ENCODE data around the gene VPS26A. TPM values are rescaled to one million over a fixed set of nuclear protein-coding genes. Genes with fewer than 3 reads are reported as not detected.

The VPS26A gene
- total and polyA plus RNA-seq, 2 donors (not counting 3 experiments of a cell fraction or from before 2014, with no cell fraction given) = 11.7 to 60.3 TPM

DNA sequence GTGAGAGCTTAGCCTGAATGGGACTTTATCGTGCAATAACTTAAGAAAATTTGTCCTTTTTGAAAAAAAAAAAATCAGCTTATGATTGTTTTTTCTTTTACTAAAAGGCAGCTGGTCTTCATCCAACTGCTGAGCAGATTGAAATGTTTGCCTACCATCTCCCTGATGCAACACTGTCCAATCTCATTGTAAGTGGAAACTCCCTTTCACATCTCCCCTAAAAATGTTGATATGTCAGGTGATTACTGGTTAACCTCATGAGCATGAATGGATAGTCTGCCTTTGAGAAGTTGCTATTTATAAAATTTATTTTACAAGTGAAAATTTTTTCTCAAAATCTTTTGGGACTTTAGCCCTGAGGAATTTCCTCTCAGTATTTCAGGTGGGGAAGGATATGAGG is 78.4 kb downstream of the VPS26A start:
- DNase-seq (ENCODE audit: low read depth, low spot score) (no peak), FAIRE-seq (no peak)

More for the DNA sequence above, 78.4 kb downstream of the VPS26A start:
- dilution Hi-C loops (cut with MboI; ENCODE audit: extremely low pct_ligation_motif_present, low sequenced_read_pairs) = no loop called here
- H3K4me3 ChIP-seq (replicated peaks in 1 of 3; ENCODE audit: insufficient read depth in 1 of 3, low read depth in 1 of 3, low read length in 3 of 3) = no peak overlapping the region
- no peak overlapping the region for H3K9ac ChIP-seq (replicated peaks; ENCODE audit: extremely low read depth, insufficient read depth, low read length)
- no peaks in the 10 kb centered on the region for H3K79me2 ChIP-seq (ENCODE audit: control insufficient read depth, insufficient read depth, low read length)
- intact Hi-C loops (cut with micrococcal nuclease) = no loop called here
- BruUV-seq (replicated peaks) = no TSS peak
- H3K4me1 ChIP-seq (ENCODE audit: control insufficient read depth, extremely low read depth, insufficient read depth, low read length) = no peaks in the 10 kb centered on the region
- ChIA-PET POLR2A (no interaction called here), CTCF (interaction anchor here (0.9 to 1.2 kb wide), 2 partner anchors 10 to 14 kb away, joined by 3 to 4 read pairs; no protein-coding TSS in a partner anchor)
- TF ChIP-seq GATA2 (IDR thresholded peaks at IDR 0.05; ENCODE audit: insufficient read depth, insufficient read length, low read depth, low read length) (no peak), MAX (IDR thresholded peaks at IDR 0.05; ENCODE audit: insufficient read depth, insufficient read length) (no peak), JUN (IDR thresholded peaks at IDR 0.05; ENCODE audit: borderline replicate concordance, insufficient read depth, insufficient read length, low read depth) (no peak), POLR2A (IDR thresholded peaks at IDR 0.05; ENCODE audit: low read depth, low read length) (no peak), POLR2AphosphoS5 (IDR thresholded peaks at IDR 0.05; ENCODE audit: insufficient read depth, low read depth, low read length) (no peak), MYC (IDR thresholded peaks at IDR 0.05; ENCODE audit: low read depth, low read length) (no peak), EZH2 (IDR thresholded peaks at IDR 0.05; ENCODE audit: borderline replicate concordance, low read depth, low read length, severe bottlenecking) (no peak), FOS (IDR thresholded peaks at IDR 0.05; ENCODE audit: borderline replicate concordance, insufficient read depth, low read length) (no peak)
- TF ChIP-seq, protein P1, sequence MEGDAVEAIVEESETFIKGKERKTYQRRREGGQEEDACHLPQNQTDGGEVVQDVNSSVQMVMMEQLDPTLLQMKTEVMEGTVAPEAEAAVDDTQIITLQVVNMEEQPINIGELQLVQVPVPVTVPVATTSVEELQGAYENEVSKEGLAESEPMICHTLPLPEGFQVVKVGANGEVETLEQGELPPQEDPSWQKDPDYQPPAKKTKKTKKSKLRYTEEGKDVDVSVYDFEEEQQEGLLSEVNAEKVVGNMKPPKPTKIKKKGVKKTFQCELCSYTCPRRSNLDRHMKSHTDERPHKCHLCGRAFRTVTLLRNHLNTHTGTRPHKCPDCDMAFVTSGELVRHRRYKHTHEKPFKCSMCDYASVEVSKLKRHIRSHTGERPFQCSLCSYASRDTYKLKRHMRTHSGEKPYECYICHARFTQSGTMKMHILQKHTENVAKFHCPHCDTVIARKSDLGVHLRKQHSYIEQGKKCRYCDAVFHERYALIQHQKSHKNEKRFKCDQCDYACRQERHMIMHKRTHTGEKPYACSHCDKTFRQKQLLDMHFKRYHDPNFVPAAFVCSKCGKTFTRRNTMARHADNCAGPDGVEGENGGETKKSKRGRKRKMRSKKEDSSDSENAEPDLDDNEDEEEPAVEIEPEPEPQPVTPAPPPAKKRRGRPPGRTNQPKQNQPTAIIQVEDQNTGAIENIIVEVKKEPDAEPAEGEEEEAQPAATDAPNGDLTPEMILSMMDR (IDR thresholded peaks at IDR 0.05; ENCODE audit: extremely low read depth in 1 of 2, insufficient read depth in 1 of 2, low read depth in 1 of 2, low read length in 2 of 2) = no peak
- H3K9me3 ChIP-seq (replicated peaks; ENCODE audit: control insufficient read depth, insufficient read depth, low read length) = no peaks in the 10 kb centered on the region
- H3K27me3 ChIP-seq (ENCODE audit: control insufficient read depth in 2 of 2, insufficient read depth in 2 of 2, low read length in 2 of 2) = no peaks in the 10 kb centered on the region
- no peak overlapping the region for H2AFZ ChIP-seq (ENCODE audit: low read depth, low read length)
- no peaks in the 10 kb centered on the region for H4K20me1 ChIP-seq (replicated peaks; ENCODE audit: control insufficient read depth, extremely low read depth, insufficient read depth, low read length)
- peaks cover 10 to 14% of the 10 kb centered on the region in 2 experiments for H3K36me3 ChIP-seq (ENCODE audit: control insufficient read depth in 2 of 2, extremely low read depth in 1 of 2, insufficient read depth in 2 of 2, low read length in 2 of 2)
- no peak overlapping the region for H3K27ac ChIP-seq (ENCODE audit: insufficient read depth, low read depth, low read length)
- no peak overlapping the region for H3K4me2 ChIP-seq (ENCODE audit: insufficient read depth, low read length)
- H3K9me1 ChIP-seq (replicated peaks; ENCODE audit: control insufficient read depth, extremely low read depth, insufficient read depth, low read length) = no peaks in the 10 kb centered on the region
